PC-3 (cell line): Measurements from ENCODE around the gene SLC7A6OS. TPM values are rescaled to one million over a fixed set of nuclear protein-coding genes. Genes with fewer than 3 reads are reported as not detected.

ENCODE experiments used
- ATAC-seq: fragments of 200-7000 bp; cut with Tn5 transposase; 2 replicates; pipeline ENCODE4 v1.9.1; 2020; ENCODE audit warnings: mild to moderate bottlenecking, moderate library complexity
- BruUV-seq: library from RNA; stranded (reverse); fragments of 400-500 nt; replicated peaks from 2 replicates; lab custom pipeline; 2021; lab: Mats Ljungman, UMichigan
- CTCF ChIA-PET: fragments of 300-600 bp; sonication (Branson Sonifier 250); formaldehyde crosslinking; loops from one replicate; lab custom pipeline; 2022; ENCODE audit warnings: antibody characterized with exemption; lab: Charles Lee
- POLR2A ChIA-PET: fragments of 300-600 bp; sonication (Branson Sonifier 250); formaldehyde crosslinking; loops from one replicate; lab custom pipeline; 2022; ENCODE audit warnings: antibody characterized with exemption; ENCODE audit not compliant: unreplicated experiment; lab: Charles Lee
- DNase-seq: peaks from one replicate; pipeline ENCODE4 v3.0.0-alpha.2; 2015
- H2AFZ ChIP-seq: fragments of 300-600 bp; sonication (generic); 2 replicates; pipeline ENCODE4 v1.6.0; 2016; ENCODE audit warnings: antibody characterized with exemption, low read length
- H3F3A ChIP-seq: fragments of 300-600 bp; sonication (generic); one replicate; pipeline ENCODE4 v1.6.0; 2017; ENCODE audit warnings: antibody characterized with exemption, low read length, control low read depth, mild to moderate bottlenecking; ENCODE audit not compliant: unreplicated experiment
- H3K27ac ChIP-seq: fragments of 300-600 bp; sonication (generic); 2 replicates; pipeline ENCODE4 v1.5.1; 2016; ENCODE audit warnings: mild to moderate bottlenecking, low read length
- H3K27me3 ChIP-seq: fragments of 300-600 bp; sonication (generic); 2 replicates; pipeline ENCODE4 v1.6.1; 2016; ENCODE audit warnings: low read length, mixed read lengths
- H3K36me3 ChIP-seq: fragments of 300-600 bp; sonication (generic); 2 replicates; pipeline ENCODE4 v1.6.1; 2016; ENCODE audit warnings: low read depth, mixed run types, low read length, mixed read lengths
- H3K4me1 ChIP-seq: fragments of 300-600 bp; sonication (generic); 2 replicates; pipeline ENCODE4 v1.5.1; 2016; ENCODE audit warnings: low read length; ENCODE audit not compliant: insufficient read depth
- H3K4me2 ChIP-seq: fragments of 300-600 bp; sonication (generic); 2 replicates; pipeline ENCODE4 v1.6.0; 2016; ENCODE audit warnings: low read length
- H3K4me3 ChIP-seq: fragments of 300-600 bp; sonication (generic); 2 replicates; pipeline ENCODE4 v1.5.1; 2016; ENCODE audit warnings: mild to moderate bottlenecking, low read length, mixed read lengths
- H3K79me2 ChIP-seq: fragments of 300-600 bp; sonication (generic); 2 replicates; pipeline ENCODE4 v1.6.1; 2017; ENCODE audit warnings: low read length, mixed read lengths
- H3K9ac ChIP-seq: fragments of 300-600 bp; sonication (generic); 2 replicates; pipeline ENCODE4 v1.6.0; 2016; ENCODE audit warnings: mild to moderate bottlenecking, low read length
- H3K9me2 ChIP-seq: fragments of 300-600 bp; sonication (generic); replicated peaks from 2 replicates; pipeline ENCODE4 v1.6.1; 2016; ENCODE audit warnings: mixed run types, low read length, mixed read lengths
- H3K9me3 ChIP-seq: fragments of 300-600 bp; sonication (generic); 2 replicates; pipeline ENCODE4 v1.6.1; 2016; ENCODE audit warnings: low read length, mixed read lengths
- H4K20me1 ChIP-seq: fragments of 300-600 bp; sonication (generic); 2 replicates; pipeline ENCODE4 v1.6.1; 2016; ENCODE audit warnings: low read length, mixed read lengths
- EZH2 ChIP-seq: fragments of 300-600 bp; sonication (generic); IDR thresholded peaks from one replicate; pipeline ENCODE4 v1.6.1; 2017; ENCODE audit warnings: antibody characterized with exemption, mild to moderate bottlenecking, low read length; ENCODE audit not compliant: unreplicated experiment
- EZH2phosphoT487 ChIP-seq: fragments of 300-600 bp; sonication (generic); IDR thresholded peaks from 2 replicates; pipeline ENCODE4 v1.6.1; 2018; ENCODE audit warnings: mild to moderate bottlenecking, antibody characterized with exemption, low read length, borderline replicate concordance
- intact Hi-C: fragments of 100-400 bp; cut with micrococcal nuclease; formaldehyde crosslinking; loops from 2 replicates; pipeline ENCODE4 v1.9.0; 2023
- total RNA-seq: library from RNA; depleted of rRNA; stranded (reverse); fragments of >200 nt; gene quantifications from 2 replicates; pipeline ENCODE4 v1.2.3, GENCODE V29; 2014
- TF ChIP-seq, protein P1 (sequence below): fragments of 300-600 bp; sonication (generic); conservative IDR thresholded peaks from 2 replicates; pipeline ENCODE4 v1.5.1; 2017; ENCODE audit warnings: antibody characterized with exemption, low read depth, mild to moderate bottlenecking, low read length

Gene SLC7A6OS
- total RNA-seq, 1 experiment from 2014 or later, result 12.6 TPM

DNA sequence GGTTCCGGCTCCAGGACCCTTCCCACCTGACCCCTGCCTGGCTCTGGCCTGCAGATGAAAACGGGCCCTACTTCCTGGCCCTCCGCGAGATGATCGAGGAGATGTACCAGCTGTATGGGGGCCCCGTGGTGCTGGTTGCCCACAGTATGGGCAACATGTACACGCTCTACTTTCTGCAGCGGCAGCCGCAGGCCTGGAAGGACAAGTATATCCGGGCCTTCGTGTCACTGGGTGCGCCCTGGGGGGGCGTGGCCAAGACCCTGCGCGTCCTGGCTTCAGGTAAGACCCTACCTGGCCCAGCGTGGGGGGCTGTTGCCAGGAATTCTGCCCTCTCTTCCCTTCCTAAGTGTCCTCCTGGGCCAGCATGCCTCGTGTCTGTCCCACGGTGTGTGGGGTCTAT is 55.0 kb downstream of the SLC7A6OS start:
- no peak for ATAC-seq
- Histone ChIP-seq H2AFZ (no peak overlapping the region), H4K20me1 (no peaks in the 10 kb centered on the region), H3K4me1 (peaks cover 18% of the 10 kb centered on the region), H3K27me3 (no peaks in the 10 kb centered on the region), H3K4me3 (no peak overlapping the region), H3K79me2 (no peaks in the 10 kb centered on the region), H3K4me2 (no peak overlapping the region), H3K9ac (no peak overlapping the region), H3K27ac (no peak overlapping the region), H3K36me3 (no peaks in the 10 kb centered on the region; the same call in 1 of the 2 replicates), H3K9me2 (no peaks in the 10 kb centered on the region), H3K9me3 (no peaks in the 10 kb centered on the region), H3F3A (peaks cover 4% of the 10 kb centered on the region)
- ChIA-PET CTCF (no interaction called here), POLR2A (no interaction called here)
- intact Hi-C loops, result no loop called here
- no peak for TF ChIP-seq EZH2phosphoT487
- TF ChIP-seq, protein P1, sequence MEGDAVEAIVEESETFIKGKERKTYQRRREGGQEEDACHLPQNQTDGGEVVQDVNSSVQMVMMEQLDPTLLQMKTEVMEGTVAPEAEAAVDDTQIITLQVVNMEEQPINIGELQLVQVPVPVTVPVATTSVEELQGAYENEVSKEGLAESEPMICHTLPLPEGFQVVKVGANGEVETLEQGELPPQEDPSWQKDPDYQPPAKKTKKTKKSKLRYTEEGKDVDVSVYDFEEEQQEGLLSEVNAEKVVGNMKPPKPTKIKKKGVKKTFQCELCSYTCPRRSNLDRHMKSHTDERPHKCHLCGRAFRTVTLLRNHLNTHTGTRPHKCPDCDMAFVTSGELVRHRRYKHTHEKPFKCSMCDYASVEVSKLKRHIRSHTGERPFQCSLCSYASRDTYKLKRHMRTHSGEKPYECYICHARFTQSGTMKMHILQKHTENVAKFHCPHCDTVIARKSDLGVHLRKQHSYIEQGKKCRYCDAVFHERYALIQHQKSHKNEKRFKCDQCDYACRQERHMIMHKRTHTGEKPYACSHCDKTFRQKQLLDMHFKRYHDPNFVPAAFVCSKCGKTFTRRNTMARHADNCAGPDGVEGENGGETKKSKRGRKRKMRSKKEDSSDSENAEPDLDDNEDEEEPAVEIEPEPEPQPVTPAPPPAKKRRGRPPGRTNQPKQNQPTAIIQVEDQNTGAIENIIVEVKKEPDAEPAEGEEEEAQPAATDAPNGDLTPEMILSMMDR, result no peak
- TF ChIP-seq EZH2, result no peak
- no peak for DNase-seq
- BruUV-seq, result no TSS peak

DNA sequence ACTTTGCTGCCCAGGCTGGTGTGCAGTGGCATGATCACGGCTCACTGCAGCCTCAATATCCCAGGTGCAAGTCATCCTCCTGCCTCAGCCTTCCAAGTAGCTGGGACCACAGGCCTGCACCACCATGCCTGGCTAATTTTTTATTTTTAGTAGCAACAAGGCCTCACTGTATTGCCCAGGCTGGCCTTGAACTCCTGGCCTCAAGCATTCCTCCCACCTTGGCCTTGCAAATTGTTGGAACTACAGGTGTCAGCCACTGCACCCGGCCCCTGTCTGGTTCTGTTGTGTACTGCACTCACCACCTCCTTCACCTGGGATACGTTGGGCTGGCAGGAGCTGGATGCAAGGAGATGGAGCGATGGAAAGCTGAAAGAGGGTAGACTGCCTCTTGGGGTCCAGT is 57.0 kb downstream of the SLC7A6OS start:
- CTCF ChIA-PET, result no interaction called here
- H4K20me1 ChIP-seq, result no peaks in the 10 kb centered on the region
- intact Hi-C loops, result no loop called here
- no peaks in the 10 kb centered on the region for H3K9me3 ChIP-seq
- DNase-seq, result no peak
- peaks cover 18% of the 10 kb centered on the region for H3K4me1 ChIP-seq
- TF ChIP-seq EZH2phosphoT487 (no peak), EZH2 (no peak)
- TF ChIP-seq, protein P1, result no peak
- no peak overlapping the region for H3K4me2 ChIP-seq
- ATAC-seq, result no peak
- H3K9me2 ChIP-seq, result no peaks in the 10 kb centered on the region
- no peaks in the 10 kb centered on the region for H3K27me3 ChIP-seq
- no peak overlapping the region for H2AFZ ChIP-seq
- no peaks in the 10 kb centered on the region; the same call in 1 of the 2 replicates for H3K36me3 ChIP-seq
- H3K79me2 ChIP-seq, result no peaks in the 10 kb centered on the region
- peaks cover 4% of the 10 kb centered on the region for H3F3A ChIP-seq
- no peak overlapping the region for H3K27ac ChIP-seq
- POLR2A ChIA-PET, result no interaction called here
- no TSS peak for BruUV-seq
- H3K9ac ChIP-seq, result no peak overlapping the region
- no peak overlapping the region for H3K4me3 ChIP-seq

DNA sequence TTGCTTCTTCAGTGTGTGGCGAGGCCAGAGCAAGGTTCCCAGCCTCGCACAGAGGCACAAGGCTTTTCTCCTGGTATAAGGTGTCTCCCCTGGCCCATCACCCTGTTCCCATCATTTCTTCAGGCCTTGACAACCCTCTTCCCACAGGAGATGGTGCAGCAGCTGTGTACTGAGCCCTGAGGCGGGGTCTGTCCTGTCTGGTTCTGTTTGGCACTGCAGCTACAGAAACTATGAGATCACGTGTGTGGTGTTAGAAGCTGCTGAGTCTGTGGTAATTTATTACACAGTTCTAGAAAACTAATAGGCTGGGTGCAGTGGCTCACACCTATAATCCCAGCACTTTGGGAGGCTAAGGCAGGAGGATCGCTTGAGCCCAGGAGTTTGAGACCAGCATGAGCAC is 58.4 kb downstream of the SLC7A6OS start:
- Histone ChIP-seq H3K79me2 (no peaks in the 10 kb centered on the region), H3K9me3 (no peaks in the 10 kb centered on the region), H3K27me3 (no peaks in the 10 kb centered on the region), H3K27ac (no peak overlapping the region), H3F3A (no peaks in the 10 kb centered on the region), H4K20me1 (no peaks in the 10 kb centered on the region), H2AFZ (no peak overlapping the region), H3K4me1 (peaks cover 5% of the 10 kb centered on the region), H3K4me3 (no peak overlapping the region), H3K36me3 (no peaks in the 10 kb centered on the region; the same call in 1 of the 2 replicates), H3K9me2 (no peaks in the 10 kb centered on the region), H3K4me2 (no peak overlapping the region), H3K9ac (no peak overlapping the region)
- intact Hi-C loops, result no loop called here
- CTCF ChIA-PET, result no interaction called here
- no peak for TF ChIP-seq EZH2phosphoT487
- TF ChIP-seq EZH2, result no peak
- TF ChIP-seq, protein P1, result no peak
- ATAC-seq (no peak), DNase-seq (no peak)
- POLR2A ChIA-PET, result no interaction called here
- BruUV-seq, result no TSS peak
